CD4-positive, alpha-beta T cell treated with Interleukin-21 for 1 hour (primary cell): ENCODE data around the gene ABRACL.
A peak's percentile ranks its signal among the peaks of the same experiment; 100 is the strongest.
"Not testable (repeated sequence)": the region's sequence is repeated elsewhere in the genome, so short reads cannot be mapped to it uniquely, and the experiment has no call there.

ENCODE experiments used
- DNase-seq: peaks from one replicate; pipeline ENCODE4 v3.0.0-alpha.2; 2020

Gene ABRACL

GRCh38 chr6:139013185-139013800 is 15.3 kb upstream of the ABRACL start:
- no peak for DNase-seq

DNA sequence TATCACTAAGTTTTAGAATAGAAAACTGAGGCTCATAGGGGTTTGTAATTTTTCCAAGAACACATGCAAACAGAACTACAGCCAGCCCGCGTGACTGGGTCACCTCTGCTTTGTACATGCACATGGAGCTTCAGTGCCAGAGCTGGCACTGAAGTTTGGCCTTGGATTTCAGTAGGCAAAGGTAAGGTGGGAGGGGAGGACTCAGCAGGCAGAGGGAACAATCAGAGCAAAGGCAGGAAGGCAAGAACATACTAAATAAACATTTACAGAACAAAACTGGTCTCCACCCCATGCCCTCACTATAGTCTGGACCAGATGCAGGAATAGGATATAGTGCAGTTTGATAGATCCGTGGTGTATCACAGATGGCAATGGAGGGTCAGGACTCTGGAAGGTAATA is 13.6 kb upstream of the ABRACL start:
- no peak for DNase-seq

GRCh38 chr6:139016337-139017213 is 12.0 kb upstream of the ABRACL start:
- DNase-seq = no peak

- no peak for DNase-seq
These were observed 11.3 kb upstream of the ABRACL start for GRCh38 chr6:139017227-139017626.

GRCh38 chr6:139019722-139020121 is 8.8 kb upstream of the ABRACL start:
- DNase-seq = no peak

DNA sequence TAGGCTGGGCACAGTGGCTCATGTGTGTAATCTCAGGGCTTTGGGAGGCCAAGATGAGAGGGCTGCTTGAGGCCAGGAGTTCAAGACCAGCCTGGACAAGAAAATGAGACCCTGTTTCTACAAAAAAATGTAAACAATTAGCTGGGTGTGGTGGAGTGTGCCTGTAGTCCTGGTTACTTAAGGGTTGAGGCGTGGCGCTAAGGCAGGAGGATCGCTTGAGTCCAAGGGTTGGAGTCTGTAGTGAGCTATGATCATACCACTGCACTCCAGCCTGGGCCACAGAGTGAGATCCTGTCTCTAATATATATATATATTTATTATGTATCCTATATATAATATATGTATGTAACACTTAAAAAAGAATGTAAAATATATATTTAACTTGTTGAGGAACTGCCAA is 7.9 kb upstream of the ABRACL start:
- no peak for DNase-seq

GRCh38 chr6:139025416-139025815 is 3.1 kb upstream of the ABRACL start:
- not testable (repeated sequence) for DNase-seq

DNA sequence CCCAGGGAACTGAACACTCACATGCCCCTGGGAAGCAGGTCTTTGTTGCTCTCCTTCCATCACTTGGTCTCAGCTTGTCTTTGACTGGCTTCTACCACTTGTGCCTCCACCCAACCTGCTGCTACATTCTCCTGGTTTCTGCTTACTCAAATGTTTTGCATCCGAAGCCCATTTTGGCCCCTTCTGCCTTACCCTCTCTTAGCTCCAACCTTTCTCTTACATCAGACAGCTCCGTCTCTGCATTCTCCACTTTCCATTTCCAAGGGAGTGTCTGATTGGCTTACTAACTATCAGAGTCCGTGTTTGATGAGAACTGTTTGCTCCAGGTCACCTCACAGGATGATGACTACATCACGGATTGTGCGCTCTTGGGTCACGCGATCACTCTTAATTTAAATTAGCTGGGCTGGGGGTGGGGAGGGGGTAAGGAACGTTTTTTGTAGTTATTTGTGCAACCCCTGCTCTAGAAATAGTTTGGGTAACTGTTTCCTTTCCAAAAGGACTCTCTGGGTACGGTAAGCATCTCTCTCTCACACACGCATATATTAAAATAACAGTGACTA is 844 bp upstream of the ABRACL start:
- peak; percentile 54 for DNase-seq

DNA sequence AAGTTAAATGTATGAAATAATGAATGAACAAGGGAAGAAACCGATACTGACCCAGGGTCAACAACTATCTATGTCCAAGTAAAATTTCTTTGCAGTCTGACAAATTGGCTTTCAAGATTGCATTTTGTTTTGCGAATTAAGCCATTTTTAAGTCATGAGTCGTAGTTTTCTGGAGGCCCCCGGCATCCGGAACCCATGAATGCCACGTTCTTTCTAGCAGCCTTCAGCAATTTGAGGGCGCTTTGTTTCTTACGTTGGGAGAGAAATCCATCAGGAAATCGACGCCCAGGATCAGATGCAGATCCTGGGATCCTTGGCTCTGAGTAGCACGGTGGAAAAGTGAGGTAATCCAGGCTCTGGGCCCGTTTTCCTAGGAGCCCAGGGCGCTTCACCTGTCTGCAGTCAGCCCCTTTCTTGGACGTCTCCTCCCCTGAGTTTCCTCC is 309 bp upstream of the ABRACL start:
- DNase-seq = no peak

- no peak for DNase-seq
These were observed 1.1 kb downstream of the ABRACL start for GRCh38 chr6:139029470-139030227.

GRCh38 chr6:139030228-139030963 is 1.9 kb downstream of the ABRACL start:
- DNase-seq = peak; percentile 34

- DNase-seq = no peak
These were observed 8.9 kb downstream of the ABRACL start for GRCh38 chr6:139037490-139037889.

GRCh38 chr6:139044250-139044649 is 15.7 kb downstream of the ABRACL start:
- no peak for DNase-seq

- no peak for DNase-seq
These were observed 19.1 kb downstream of the ABRACL start for GRCh38 chr6:139047677-139048076.

- DNase-seq = not testable (repeated sequence)
These were observed 20.4 kb downstream of the ABRACL start for GRCh38 chr6:139048912-139049311.

- DNase-seq = not testable (repeated sequence)
These were observed 21.7 kb downstream of the ABRACL start for GRCh38 chr6:139050131-139050769.

GRCh38 chr6:139050770-139051313 is 22.3 kb downstream of the ABRACL start:
- no peak for DNase-seq

DNA sequence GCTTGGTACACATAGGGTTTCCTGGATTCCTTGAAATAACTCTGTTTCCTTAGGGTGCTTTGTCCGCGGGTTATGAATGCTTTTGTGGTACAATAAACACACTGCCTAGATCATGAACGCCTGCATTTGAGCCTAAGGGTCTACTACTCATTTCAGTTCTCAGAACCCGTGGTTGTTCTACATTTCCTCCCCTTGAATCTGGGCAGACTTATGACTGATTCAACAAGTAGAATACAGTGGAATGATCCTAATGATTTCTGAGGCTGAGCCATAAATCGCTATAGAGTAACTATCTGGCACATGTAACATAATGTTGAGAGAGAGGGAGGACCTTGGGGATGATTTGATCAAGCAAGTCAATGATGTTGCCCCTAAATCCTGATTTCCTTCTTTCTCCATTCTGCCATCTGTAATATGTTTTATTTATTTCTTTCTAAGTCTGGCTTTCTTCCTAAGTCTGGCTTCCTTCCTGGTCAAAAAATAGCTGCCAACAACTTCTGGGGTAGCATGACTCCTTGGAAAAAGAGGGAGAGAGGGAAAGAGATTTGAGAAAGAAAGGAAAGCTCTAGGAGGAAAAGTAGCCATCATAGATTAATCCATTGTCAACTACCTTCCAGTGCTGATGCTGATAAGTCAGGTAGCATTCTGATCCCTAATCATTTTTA is 23.0 kb downstream of the ABRACL start:
- no peak for DNase-seq

GRCh38 chr6:139053382-139053781 is 24.8 kb downstream of the ABRACL start:
- DNase-seq = no peak

DNA sequence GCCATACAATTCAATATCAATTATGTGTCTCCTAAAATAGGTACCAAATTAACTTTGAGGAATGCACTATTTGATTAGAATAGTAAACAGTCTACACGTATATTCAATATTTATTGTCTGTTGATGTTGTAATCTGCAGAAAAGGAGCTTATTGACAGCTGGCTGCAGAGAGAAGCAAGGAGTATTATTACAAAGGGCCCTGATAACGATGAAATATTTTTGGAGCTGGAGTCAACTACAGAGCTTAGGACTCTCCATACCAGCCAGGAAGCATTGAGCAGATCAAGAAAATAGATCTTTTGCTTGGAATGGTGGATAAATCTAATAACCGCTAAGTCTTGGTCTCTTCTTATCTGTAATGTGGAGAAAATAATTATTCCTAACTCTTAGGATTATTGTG is 25.5 kb downstream of the ABRACL start:
- DNase-seq = no peak

DNA sequence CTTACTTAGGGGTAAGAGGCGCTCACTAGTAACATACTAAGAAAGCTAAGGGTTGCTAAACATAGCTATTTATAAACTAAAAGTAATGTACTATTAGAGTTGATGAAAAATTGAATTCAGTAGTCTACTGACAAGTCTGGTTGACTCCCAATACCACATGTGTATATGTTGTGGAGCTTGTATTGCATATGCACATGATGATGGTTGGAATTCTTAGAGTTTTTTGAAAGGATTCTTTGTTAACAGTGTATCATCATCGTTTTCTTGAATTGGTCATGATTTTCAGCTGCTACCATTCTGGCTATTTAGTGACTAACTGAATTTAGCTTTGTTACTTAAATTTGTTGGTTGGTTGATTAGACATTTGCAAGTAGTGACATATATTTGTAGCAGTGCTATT is 27.2 kb downstream of the ABRACL start:
- no peak for DNase-seq
